ENCODE results near the gene GALNT14. TPM values are rescaled to one million over a fixed set of nuclear protein-coding genes. Genes with fewer than 3 reads are reported as not detected.

GALNT14 gene
- total and polyA plus RNA-seq, 2 donors (not counting 1 experiment from before 2014, with no cell fraction given): 3.1 to 6.2 TPM

DNA sequence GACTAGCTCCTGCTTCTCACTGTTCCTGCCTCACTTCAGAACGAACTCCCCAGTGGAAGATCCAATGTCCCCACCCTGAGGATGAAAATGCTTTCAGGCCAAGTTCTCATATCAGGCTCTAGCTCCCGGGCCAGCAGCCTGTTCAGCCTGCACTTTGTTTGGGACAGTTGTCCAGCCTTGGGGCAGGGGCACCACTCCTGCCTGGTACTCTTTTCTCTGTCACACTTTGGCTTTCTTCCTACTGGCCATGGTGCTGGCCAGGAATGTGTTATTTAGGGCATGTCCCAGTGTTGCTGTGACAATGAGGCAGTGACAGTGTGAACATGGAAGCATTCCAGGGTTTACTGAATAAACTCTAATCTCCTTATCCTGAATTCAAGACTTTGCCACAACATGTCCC lies 154.1 kb downstream of the GALNT14 start:
- ATAC-seq (ENCODE audit: low read depth) (no peak), DNase-seq (no peak)
- POLR2A ChIA-PET: no interaction called here
- intact Hi-C loops (cut with micrococcal nuclease): loop anchor here (10.0 kb wide), 1 partner anchor 351 kb away; no protein-coding TSS in a partner anchor
- CTCF ChIA-PET: no interaction called here
- Mint-ChIP-seq H3K4me3 (no peak overlapping the region), H3K27ac (no peak overlapping the region), H3K9me3 (ENCODE audit: insufficient read depth) (no peaks in the 10 kb centered on the region), H3K4me1 (no peaks in the 10 kb centered on the region), H3K27me3 (no peaks in the 10 kb centered on the region)
- Histone ChIP-seq H3K9ac (ENCODE audit: low read length) (no peak overlapping the region), H3K36me3 (replicated peaks in 1 of 2; ENCODE audit: control extremely low read depth in 1 of 2, control insufficient read depth in 1 of 2, extremely low read depth in 1 of 2, insufficient read depth in 2 of 2, low read length in 1 of 2) (no peaks in the 10 kb centered on the region), H3K4me3 (ENCODE audit: control extremely low read depth in 1 of 5, extremely low read depth in 1 of 5, insufficient read depth in 1 of 5, low read depth in 2 of 5, low read length in 4 of 5) (no peak overlapping the region), H2AFZ (ENCODE audit: insufficient read depth, low read depth, low read length, poor library complexity, severe bottlenecking) (no peak overlapping the region), H3K27me3 (replicated peaks in 1 of 4; ENCODE audit: control extremely low read depth in 1 of 4, control insufficient read depth in 3 of 4, insufficient read depth in 4 of 4, low read length in 3 of 4) (no peaks in the 10 kb centered on the region), H3K79me2 (ENCODE audit: control insufficient read depth, insufficient read depth, low read length) (no peaks in the 10 kb centered on the region), H3K27ac (ENCODE audit: low read length in 2 of 2) (no peak overlapping the region), H3K9me3 (ENCODE audit: control extremely low read depth in 1 of 3, control insufficient read depth in 2 of 3, insufficient read depth in 1 of 3, low read length in 2 of 3) (no peaks in the 10 kb centered on the region), H3K4me2 (replicated peaks; ENCODE audit: low read depth, low read length, poor library complexity, severe bottlenecking) (no peak overlapping the region), H3K4me1 (ENCODE audit: control insufficient read depth in 2 of 2, insufficient read depth in 2 of 2, low read length in 2 of 2) (no peaks in the 10 kb centered on the region), H4K20me1 (ENCODE audit: control insufficient read depth, insufficient read depth, low read length, poor library complexity, severe bottlenecking) (no peaks in the 10 kb centered on the region)
- TF ChIP-seq, protein P1, sequence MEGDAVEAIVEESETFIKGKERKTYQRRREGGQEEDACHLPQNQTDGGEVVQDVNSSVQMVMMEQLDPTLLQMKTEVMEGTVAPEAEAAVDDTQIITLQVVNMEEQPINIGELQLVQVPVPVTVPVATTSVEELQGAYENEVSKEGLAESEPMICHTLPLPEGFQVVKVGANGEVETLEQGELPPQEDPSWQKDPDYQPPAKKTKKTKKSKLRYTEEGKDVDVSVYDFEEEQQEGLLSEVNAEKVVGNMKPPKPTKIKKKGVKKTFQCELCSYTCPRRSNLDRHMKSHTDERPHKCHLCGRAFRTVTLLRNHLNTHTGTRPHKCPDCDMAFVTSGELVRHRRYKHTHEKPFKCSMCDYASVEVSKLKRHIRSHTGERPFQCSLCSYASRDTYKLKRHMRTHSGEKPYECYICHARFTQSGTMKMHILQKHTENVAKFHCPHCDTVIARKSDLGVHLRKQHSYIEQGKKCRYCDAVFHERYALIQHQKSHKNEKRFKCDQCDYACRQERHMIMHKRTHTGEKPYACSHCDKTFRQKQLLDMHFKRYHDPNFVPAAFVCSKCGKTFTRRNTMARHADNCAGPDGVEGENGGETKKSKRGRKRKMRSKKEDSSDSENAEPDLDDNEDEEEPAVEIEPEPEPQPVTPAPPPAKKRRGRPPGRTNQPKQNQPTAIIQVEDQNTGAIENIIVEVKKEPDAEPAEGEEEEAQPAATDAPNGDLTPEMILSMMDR (IDR thresholded peaks at IDR 0.05): no peak
- TF ChIP-seq EZH2 (IDR thresholded peaks at IDR 0.05; ENCODE audit: borderline replicate concordance, insufficient read depth, low read depth, low read length, poor library complexity, severe bottlenecking): no peak
- 97% methylated on average over 2 of the region's 2 CpGs for WGBS (ENCODE audit: insufficient coverage)

DNA sequence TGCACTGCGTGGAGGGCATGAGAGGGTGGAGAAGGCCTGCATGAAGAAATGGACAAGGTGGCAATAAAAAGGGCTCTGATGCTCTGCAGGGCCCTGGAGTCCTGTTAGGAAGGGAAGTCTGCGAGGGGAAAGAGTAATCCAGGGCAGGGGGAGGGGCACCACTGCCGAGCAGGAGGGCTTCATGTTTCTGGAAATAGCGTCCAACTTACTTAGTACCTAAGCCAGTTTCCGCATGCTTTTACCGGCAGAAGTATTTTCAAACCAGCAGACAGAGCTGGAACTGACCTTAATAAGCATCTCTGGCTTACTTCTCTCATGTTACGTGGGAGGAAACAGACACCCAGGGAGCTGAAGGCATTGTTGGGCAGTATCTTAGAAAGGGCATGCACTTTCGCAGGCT lies 156.7 kb downstream of the GALNT14 start:
- Histone ChIP-seq H3K4me1 (ENCODE audit: control insufficient read depth in 2 of 2, insufficient read depth in 2 of 2, low read length in 2 of 2) (no peaks in the 10 kb centered on the region), H3K79me2 (ENCODE audit: control insufficient read depth, insufficient read depth, low read length) (no peaks in the 10 kb centered on the region), H3K9ac (ENCODE audit: low read length) (no peak overlapping the region), H3K4me3 (ENCODE audit: control extremely low read depth in 1 of 5, extremely low read depth in 1 of 5, insufficient read depth in 1 of 5, low read depth in 2 of 5, low read length in 4 of 5) (no peak overlapping the region), H4K20me1 (ENCODE audit: control insufficient read depth, insufficient read depth, low read length, poor library complexity, severe bottlenecking) (no peaks in the 10 kb centered on the region), H3K9me3 (ENCODE audit: control extremely low read depth in 1 of 3, control insufficient read depth in 2 of 3, insufficient read depth in 1 of 3, low read length in 2 of 3) (no peaks in the 10 kb centered on the region), H3K4me2 (replicated peaks; ENCODE audit: low read depth, low read length, poor library complexity, severe bottlenecking) (no peak overlapping the region), H3K27me3 (replicated peaks in 1 of 4; ENCODE audit: control extremely low read depth in 1 of 4, control insufficient read depth in 3 of 4, insufficient read depth in 4 of 4, low read length in 3 of 4) (no peaks in the 10 kb centered on the region), H2AFZ (ENCODE audit: insufficient read depth, low read depth, low read length, poor library complexity, severe bottlenecking) (no peak overlapping the region), H3K36me3 (replicated peaks in 1 of 2; ENCODE audit: control extremely low read depth in 1 of 2, control insufficient read depth in 1 of 2, extremely low read depth in 1 of 2, insufficient read depth in 2 of 2, low read length in 1 of 2) (no peaks in the 10 kb centered on the region), H3K27ac (ENCODE audit: low read length in 2 of 2) (no peak overlapping the region)
- DNase-seq (no peak), ATAC-seq (ENCODE audit: low read depth) (no peak)
- CTCF ChIA-PET: no interaction called here
- POLR2A ChIA-PET: no interaction called here
- H3K27me3 Mint-ChIP-seq: no peaks in the 10 kb centered on the region
- no peak overlapping the region for H3K4me3 Mint-ChIP-seq
- no peak overlapping the region for H3K27ac Mint-ChIP-seq
- 100% methylated on average over 4 of the region's 8 CpGs for WGBS (ENCODE audit: insufficient coverage)
- no peaks in the 10 kb centered on the region for H3K4me1 Mint-ChIP-seq
- intact Hi-C loops (cut with micrococcal nuclease): loop anchor here (10.0 kb wide), 1 partner anchor 353 kb away; no protein-coding TSS in a partner anchor
- H3K9me3 Mint-ChIP-seq (ENCODE audit: insufficient read depth): no peaks in the 10 kb centered on the region
- TF ChIP-seq EZH2 (IDR thresholded peaks at IDR 0.05; ENCODE audit: borderline replicate concordance, insufficient read depth, low read depth, low read length, poor library complexity, severe bottlenecking): no peak
- TF ChIP-seq, protein P1 (IDR thresholded peaks at IDR 0.05): no peak

All from B cell (primary cell).